IMR-90 (cell line): Measurements from ENCODE around the gene POMGNT2. TPM values are rescaled to one million over a fixed set of nuclear protein-coding genes. Genes with fewer than 3 reads are reported as not detected.

ENCODE experiments used
- ATAC-seq: fragments of 200-7000 bp; cut with Tn5 transposase; 2 replicates; pipeline ENCODE4 v1.9.1; 2020; ENCODE audit warnings: low read depth, mild to moderate bottlenecking, moderate library complexity
- BruUV-seq: library from RNA; stranded (reverse); fragments of 400-500 nt; replicated peaks from 2 replicates; lab custom pipeline; 2021; lab: Mats Ljungman, UMichigan
- CTCF ChIA-PET: fragments of 300-600 bp; formaldehyde crosslinking; extraction: SDS; loops from one replicate; lab custom pipeline; 2021; ENCODE audit warnings: antibody characterized with exemption; lab: Yijun Ruan, JAX
- POLR2A ChIA-PET: fragments of 300-600 bp; sonication (Branson Sonifier 250); formaldehyde crosslinking; loops from one replicate; lab custom pipeline; 2022; ENCODE audit warnings: antibody characterized with exemption; ENCODE audit not compliant: unreplicated experiment; lab: Charles Lee
- DNase-seq: peaks from one replicate; pipeline ENCODE4 v3.0.0; 2013
- H2AFZ ChIP-seq: replicated peaks from 2 replicates; pipeline ENCODE3; 2013; ENCODE audit warnings: low read length, mild to moderate bottlenecking; ENCODE audit not compliant: poor library complexity
- H2AK5ac ChIP-seq: 2 replicates; pipeline ENCODE4 v1.6.1; 2013; ENCODE audit warnings: low read depth, low read length, inconsistent platforms
- H2AK9ac ChIP-seq: replicated peaks from 2 replicates; pipeline ENCODE3; 2013; ENCODE audit warnings: mild to moderate bottlenecking, low read depth, low read length, moderate library complexity; ENCODE audit not compliant: poor library complexity
- H2BK120ac ChIP-seq: 2 replicates; pipeline ENCODE4 v1.6.1; 2013; ENCODE audit warnings: low read depth, low read length, inconsistent platforms
- H2BK15ac ChIP-seq: 3 replicates; pipeline ENCODE4 v1.6.1; 2013; ENCODE audit warnings: low read depth, low read length, inconsistent platforms
- H2BK20ac ChIP-seq: 2 replicates; pipeline ENCODE4 v1.6.1; 2013; ENCODE audit warnings: low read depth, mild to moderate bottlenecking, inconsistent platforms, low read length, moderate library complexity
- H2BK5ac ChIP-seq: 2 replicates; pipeline ENCODE4 v1.6.1; 2013; ENCODE audit warnings: mild to moderate bottlenecking, low read depth, low read length, inconsistent platforms; ENCODE audit not compliant: poor library complexity, severe bottlenecking
- H3K14ac ChIP-seq: replicated peaks from 2 replicates; pipeline ENCODE4 v1.6.1; 2013; ENCODE audit warnings: low read depth, low read length, inconsistent platforms
- H3K18ac ChIP-seq: 2 replicates; pipeline ENCODE4 v1.6.1; 2013; ENCODE audit warnings: low read depth, low read length, control low read depth
- H3K23ac ChIP-seq: 2 replicates; pipeline ENCODE4 v1.6.1; 2013; ENCODE audit warnings: low read depth, low read length, inconsistent platforms
- H3K27ac ChIP-seq: 2 replicates; pipeline ENCODE4 v1.5.1; 2013; ENCODE audit warnings: mild to moderate bottlenecking, control low read depth, low read length; ENCODE audit not compliant: insufficient read depth
- H3K27me3 ChIP-seq: 2 replicates; pipeline ENCODE4 v1.6.1; 2013; ENCODE audit warnings: low read length; ENCODE audit not compliant: control insufficient read depth, insufficient read depth
- H3K36me3 ChIP-seq: 2 replicates; pipeline ENCODE4 v1.6.1; 2013; ENCODE audit warnings: low read length, mixed read lengths; ENCODE audit not compliant: control insufficient read depth, insufficient read depth
- H3K4ac ChIP-seq: 2 replicates; pipeline ENCODE4 v1.6.1; 2013; ENCODE audit warnings: low read depth, low read length, inconsistent platforms
- H3K4me1 ChIP-seq: 2 replicates; pipeline ENCODE4 v1.6.1; 2013; ENCODE audit warnings: low read length, mixed read lengths; ENCODE audit not compliant: control insufficient read depth, insufficient read depth
- H3K4me2 ChIP-seq: 2 replicates; pipeline ENCODE4 v1.6.1; 2013; ENCODE audit warnings: low read depth, mild to moderate bottlenecking, control low read depth, low read length, moderate library complexity
- H3K4me3 ChIP-seq: 2 replicates; pipeline ENCODE4 v1.5.1; 2013; ENCODE audit warnings: low read depth, mild to moderate bottlenecking, control low read depth, low read length, moderate library complexity; ENCODE audit not compliant: insufficient read depth
- H3K56ac ChIP-seq: 2 replicates; pipeline ENCODE4 v1.6.1; 2013; ENCODE audit warnings: low read length, inconsistent platforms; ENCODE audit not compliant: insufficient read depth; ENCODE audit errors: extremely low read depth
- H3K79me1 ChIP-seq, 2 experiments: 2 replicates each; pipeline ENCODE4 v1.6.1; 2013; ENCODE audit warnings: low read length in 2 of 2, inconsistent platforms in 1 of 2, low read depth in 1 of 2
- H3K9ac ChIP-seq: 2 replicates; pipeline ENCODE4 v1.6.1; 2013; ENCODE audit warnings: low read depth, low read length, control low read depth
- H3K9me1 ChIP-seq: 2 replicates; pipeline ENCODE4 v1.6.1; 2013; ENCODE audit warnings: low read length, inconsistent platforms; ENCODE audit not compliant: insufficient read depth
- H3K9me3 ChIP-seq: 2 replicates; pipeline ENCODE4 v1.6.1; 2013; ENCODE audit warnings: low read length; ENCODE audit not compliant: control insufficient read depth, insufficient read depth
- H4K20me1 ChIP-seq: 2 replicates; pipeline ENCODE4 v1.6.1; 2013; ENCODE audit warnings: low read length, inconsistent platforms; ENCODE audit not compliant: insufficient read depth
- H4K5ac ChIP-seq: 2 replicates; pipeline ENCODE4 v1.6.1; 2013; ENCODE audit warnings: mild to moderate bottlenecking, low read depth, low read length, control low read depth
- H4K8ac ChIP-seq, 2 experiments: 2 replicates each; pipeline ENCODE4 v1.6.1; 2013; ENCODE audit warnings: low read depth in 2 of 2, low read length in 2 of 2, control low read depth in 1 of 2, inconsistent platforms in 1 of 2
- H4K91ac ChIP-seq: 2 replicates; pipeline ENCODE4 v1.6.1; 2013; ENCODE audit warnings: low read depth, low read length, inconsistent platforms; ENCODE audit not compliant: insufficient read depth
- BHLHE40 ChIP-seq: fragments of 150-350 bp; IDR thresholded peaks from 2 replicates; pipeline ENCODE4 v1.6.1; 2016; ENCODE audit warnings: mild to moderate bottlenecking, low read depth, low read length
- CEBPB ChIP-seq: IDR thresholded peaks from 2 replicates; pipeline ENCODE4 v1.6.1; 2012; ENCODE audit warnings: low read depth, low read length, improper control_type of control experiment
- CHD1 ChIP-seq: IDR thresholded peaks from 2 replicates; pipeline ENCODE4 v1.6.1; 2012; ENCODE audit warnings: low read depth, low read length, improper control_type of control experiment
- CTCF ChIP-seq: conservative IDR thresholded peaks from 2 replicates; pipeline ENCODE4 v1.5.1; 2012; ENCODE audit warnings: mild to moderate bottlenecking, low read depth, low read length, improper control_type of control experiment
- ELK1 ChIP-seq: fragments of 150-350 bp; IDR thresholded peaks from 2 replicates; pipeline ENCODE4 v1.6.1; 2016; ENCODE audit warnings: low read depth, mild to moderate bottlenecking, low read length, moderate library complexity, borderline replicate concordance
- FOS ChIP-seq: fragments of 150-350 bp; IDR thresholded peaks from 2 replicates; pipeline ENCODE4 v1.6.1; 2016; ENCODE audit warnings: low read depth, low read length
- MAFK ChIP-seq: IDR thresholded peaks from 2 replicates; pipeline ENCODE4 v1.6.1; 2012; ENCODE audit warnings: low read depth, low read length, improper control_type of control experiment
- MAZ ChIP-seq: IDR thresholded peaks from 2 replicates; pipeline ENCODE4 v1.6.1; 2012; ENCODE audit warnings: low read depth, mild to moderate bottlenecking, low read length, improper control_type of control experiment, moderate library complexity, borderline replicate concordance
- MXI1 ChIP-seq: IDR thresholded peaks from 2 replicates; pipeline ENCODE4 v1.6.1; 2012; ENCODE audit warnings: low read depth, mild to moderate bottlenecking, low read length, moderate library complexity, borderline replicate concordance
- NFE2L2 ChIP-seq: fragments of 150-350 bp; IDR thresholded peaks from 2 replicates; pipeline ENCODE4 v1.6.1; 2016; ENCODE audit warnings: low read depth, mild to moderate bottlenecking, low read length
- POLR2A ChIP-seq: IDR thresholded peaks from 2 replicates; pipeline ENCODE4 v1.6.1; 2012; ENCODE audit warnings: mild to moderate bottlenecking, low read depth, low read length
- RAD21 ChIP-seq: IDR thresholded peaks from 2 replicates; pipeline ENCODE4 v1.6.1; 2012; ENCODE audit warnings: low read length, improper control_type of control experiment
- RCOR1 ChIP-seq: IDR thresholded peaks from 2 replicates; pipeline ENCODE4 v1.6.1; 2012; ENCODE audit warnings: mild to moderate bottlenecking, low read length, improper control_type of control experiment; ENCODE audit not compliant: insufficient replicate concordance
- RFX5 ChIP-seq: IDR thresholded peaks from 2 replicates; pipeline ENCODE4 v1.8.0; 2012; ENCODE audit warnings: low read depth, mild to moderate bottlenecking, low read length, moderate library complexity
- SMC3 ChIP-seq: fragments of 150-350 bp; IDR thresholded peaks from 2 replicates; pipeline ENCODE4 v1.6.1; 2016; ENCODE audit warnings: low read depth, mild to moderate bottlenecking, antibody characterized with exemption, low read length, moderate library complexity
- USF2 ChIP-seq: fragments of 150-350 bp; IDR thresholded peaks from 2 replicates; pipeline ENCODE4 v1.6.1; 2017; ENCODE audit warnings: mild to moderate bottlenecking, antibody characterized with exemption, low read length, low read depth
- WGBS, 2 experiments: methylation state at CpG; one replicate each; pipeline versions ENCODE4 v1.1.5 to v1.1.7; 2013; ENCODE audit warnings: missing lambda C conversion rate in 2 of 2; ENCODE audit not compliant: insufficient read length in 1 of 2; ENCODE audit errors: extremely low coverage in 2 of 2; 5-methylcytosine and 5-hydroxymethylcytosine counted together
- dilution Hi-C: fragments of 300-500 bp; cut with HindIII; formaldehyde crosslinking; loops from one replicate; pipeline ENCODE4 v1.14.3; 2018; ENCODE audit warnings: low sequenced_read_pairs; ENCODE audit not compliant: unreplicated experiment
- in situ Hi-C: fragments of 300-500 bp; cut with MboI; formaldehyde crosslinking; loops from 3 replicates; pipeline ENCODE4 v1.14.3; 2019; ENCODE audit warnings: low sequenced_read_pairs, inconsistent platforms, mixed read lengths
- intact Hi-C: fragments of 100-400 bp; cut with micrococcal nuclease; formaldehyde crosslinking; loops from 2 replicates; pipeline ENCODE4 v1.10.0; 2022
- polyA plus RNA-seq, 3 experiments: library from polyadenylated mRNA; depleted of rRNA; stranded (reverse); fragments of >200 nt; gene quantifications; 2 replicates each; pipeline ENCODE4 v1.2.3, GENCODE V29; 2012; ENCODE audit warnings: low replicate concordance in 1 of 3
- total RNA-seq: library from RNA; depleted of rRNA; stranded (reverse); fragments of >200 nt; gene quantifications from 2 replicates; pipeline ENCODE4 v1.2.3, GENCODE V29; 2012

POMGNT2 gene
- total and polyA plus RNA-seq, 2 of the 4 experiments (the other 2 are of a cell fraction), result 7.5 to 16.2 TPM

GRCh38 chr3:43081796-43082195, 24.1 kb downstream of the POMGNT2 start:
- H3K27ac ChIP-seq, result no peak overlapping the region
- H4K8ac ChIP-seq, result no peak overlapping the region
- H4K5ac ChIP-seq, result no peak overlapping the region
- no peak overlapping the region for H2BK5ac ChIP-seq
- H3K4me3 ChIP-seq, result no peak overlapping the region
- H3K27me3 ChIP-seq, result no peaks in the 10 kb centered on the region
- no peaks in the 10 kb centered on the region for H3K9me1 ChIP-seq
- H3K23ac ChIP-seq, result no peak overlapping the region
- in situ Hi-C loops, result no loop called here
- ChIA-PET CTCF (no interaction called here), POLR2A (interaction anchor here (0.6 kb wide), 1 partner anchor 94 kb away, joined by 3 read pairs; no protein-coding TSS in a partner anchor)
- H3K18ac ChIP-seq, result no peak overlapping the region
- H2AK9ac ChIP-seq, result no peak overlapping the region
- H3K4ac ChIP-seq, result no peak overlapping the region
- H3K9me3 ChIP-seq, result no peaks in the 10 kb centered on the region
- intact Hi-C loops, result no loop called here
- H3K14ac ChIP-seq, result no peak overlapping the region
- H2BK120ac ChIP-seq, result no peak overlapping the region
- no TSS peak for BruUV-seq
- dilution Hi-C loops, result no loop called here
- H2AFZ ChIP-seq, result no peak overlapping the region
- no peak overlapping the region for H4K91ac ChIP-seq
- no peak overlapping the region for H2BK15ac ChIP-seq
- WGBS, 2 experiments, result 90% methylated on average over 2 of the region's 5 CpGs; no CpG with 5 or more reads in 1 of the 2 experiments
- no peak overlapping the region for H3K56ac ChIP-seq
- no peak overlapping the region for H2AK5ac ChIP-seq
- H3K4me1 ChIP-seq, result no peaks in the 10 kb centered on the region
- no peaks in the 10 kb centered on the region for H4K20me1 ChIP-seq
- TF ChIP-seq USF2 (no peak), SMC3 (no peak), FOS (no peak), MAFK (no peak), CHD1 (no peak), MXI1 (no peak), CTCF (no peak), ELK1 (no peak), RFX5 (no peak), RAD21 (no peak), POLR2A (no peak), RCOR1 (no peak), BHLHE40 (no peak), CEBPB (no peak), NFE2L2 (no peak), MAZ (no peak)
- no peak overlapping the region for H2BK20ac ChIP-seq
- DNase-seq (no peak), ATAC-seq (no peak)
- H3K4me2 ChIP-seq, result no peak overlapping the region
- no peaks in the 10 kb centered on the region for H3K79me1 ChIP-seq
- H3K9ac ChIP-seq, result no peak overlapping the region
- peaks cover 11% of the 10 kb centered on the region; the same call in 1 of the 2 replicates for H3K36me3 ChIP-seq
